GM19351 (cell line): ENCODE measurements around the gene CFAP299.
"Not testable (repeated sequence)": the region's sequence is repeated elsewhere in the genome, so short reads cannot be mapped to it uniquely, and the experiment has no call there.

Experiments
- ATAC-seq: cut with Tn5 transposase; IDR thresholded peaks from one replicate; pipeline ENCODE4 v1.9.1; 2021; ENCODE audit warnings: mild to moderate bottlenecking, moderate library complexity; ENCODE audit not compliant: unreplicated experiment

The CFAP299 gene

GRCh38 chr4:80335554-80336358, at the start of gene CFAP299:
Gene CFAP299, plus strand, starts transcription at chr4:80335730.
- ATAC-seq, result peak; percentile 97

- ATAC-seq, result no peak
Measured at GRCh38 chr4:80286451-80286850, 49.1 kb upstream of the CFAP299 start.

GRCh38 chr4:80290665-80291064, 44.9 kb upstream of the CFAP299 start:
- ATAC-seq, result not testable (repeated sequence)

GRCh38 chr4:80294206-80294605, 41.3 kb upstream of the CFAP299 start:
- ATAC-seq, result no peak

- no peak for ATAC-seq
Measured at GRCh38 chr4:80295336-80295735, 40.2 kb upstream of the CFAP299 start.

- ATAC-seq, result no peak
Measured at GRCh38 chr4:80295826-80296225, 39.7 kb upstream of the CFAP299 start.

GRCh38 chr4:80301884-80302283, 33.6 kb upstream of the CFAP299 start:
- no peak for ATAC-seq

GRCh38 chr4:80302616-80303223, 32.8 kb upstream of the CFAP299 start:
- ATAC-seq, result no peak

GRCh38 chr4:80305466-80305865, 30.1 kb upstream of the CFAP299 start:
- ATAC-seq, result no peak

GRCh38 chr4:80306260-80306659, 29.3 kb upstream of the CFAP299 start:
- ATAC-seq, result no peak

GRCh38 chr4:80307183-80307735, 28.3 kb upstream of the CFAP299 start:
- ATAC-seq, result no peak

- ATAC-seq, result no peak
Measured at GRCh38 chr4:80307774-80308465, 27.6 kb upstream of the CFAP299 start.

GRCh38 chr4:80308466-80308822, 27.1 kb upstream of the CFAP299 start:
- ATAC-seq, result no peak

GRCh38 chr4:80309294-80310004, 26.1 kb upstream of the CFAP299 start:
- ATAC-seq, result no peak

GRCh38 chr4:80311130-80311529, 24.4 kb upstream of the CFAP299 start:
- ATAC-seq, result no peak

GRCh38 chr4:80312124-80312523, 23.4 kb upstream of the CFAP299 start:
- ATAC-seq, result no peak

GRCh38 chr4:80313627-80314026, 21.9 kb upstream of the CFAP299 start:
- ATAC-seq, result no peak

- ATAC-seq, result not testable (repeated sequence)
Measured at GRCh38 chr4:80315848-80316247, 19.7 kb upstream of the CFAP299 start.

- ATAC-seq, result no peak
Measured at GRCh38 chr4:80321341-80321740, 14.2 kb upstream of the CFAP299 start.

- ATAC-seq, result no peak
Measured at GRCh38 chr4:80321776-80322175, 13.8 kb upstream of the CFAP299 start.

GRCh38 chr4:80322716-80323115, 12.8 kb upstream of the CFAP299 start:
- no peak for ATAC-seq
